ENCODE measurements around the gene HOXA9.

- no peak for TF ChIP-seq POLR2A (IDR thresholded peaks at IDR 0.05; ENCODE audit: low read length)
- no peak for TF ChIP-seq KDM1A (IDR thresholded peaks at IDR 0.05; ENCODE audit: low read depth)
- TF ChIP-seq ZNF302 (CRISPR knock-in tag; IDR thresholded peaks at IDR 0.05), result no peak
- TF ChIP-seq CTCF (IDR thresholded peaks at IDR 0.05), result no peak
- no peak for TF ChIP-seq JUN (IDR thresholded peaks at IDR 0.05)
- TF ChIP-seq USF2 (IDR thresholded peaks at IDR 0.05), result no peak
- no peak for TF ChIP-seq ZSCAN20 (CRISPR knock-in tag; IDR thresholded peaks at IDR 0.05)
- no peak for TF ChIP-seq MAX (IDR thresholded peaks at IDR 0.05)
- TF ChIP-seq RFX5 (IDR thresholded peaks at IDR 0.05), result no peak
- no peak for TF ChIP-seq POLR2AphosphoS2 (conservative IDR thresholded peaks at IDR 0.05; ENCODE audit: low read length)
- no peak for TF ChIP-seq RAD21 (conservative IDR thresholded peaks at IDR 0.05 in 1 of 2, IDR thresholded peaks at IDR 0.05 in 1 of 2)
- TF ChIP-seq FOXS1 (CRISPR knock-in tag; IDR thresholded peaks at IDR 0.05), result no peak
These were observed 15.3 kb downstream of the HOXA9 start for GRCh38 chr7:27149842-27150567.

Measured in A549 (cell line).